Measurements from ENCODE around the gene LENG9. TPM values are rescaled to one million over a fixed set of nuclear protein-coding genes. Genes with fewer than 3 reads are reported as not detected.

LENG9 gene
- total and polyA plus RNA-seq, 2 of the 13 experiments (the other 11 are each of a cell fraction or from before 2014, with no cell fraction given): 0.75 to 2.9 TPM

GRCh38 chr19:54436031-54436523, 27.5 kb downstream of the LENG9 start (continued):
- no peak for TF ChIP-seq MAFK (conservative IDR thresholded peaks at IDR 0.05 in 1 of 2, IDR thresholded peaks at IDR 0.05 in 1 of 2; ENCODE audit: low read length in 2 of 2)
- peak; percentile 38; the same call in 1 of the 2 replicates for TF ChIP-seq POLR2G (IDR thresholded peaks at IDR 0.05; ENCODE audit: low read depth, low read length)
- no peak for TF ChIP-seq RCOR2 (CRISPR knock-in tag; IDR thresholded peaks at IDR 0.05)
- no peak for TF ChIP-seq KMT2A (CRISPR knock-in tag; IDR thresholded peaks at IDR 0.05)
- peak; percentile 59 for TF ChIP-seq AGO2 (optimal IDR thresholded peaks at IDR 0.05; ENCODE audit: low read depth, low read length)
- TF ChIP-seq POLR2A (IDR thresholded peaks at IDR 0.05; ENCODE audit: insufficient read depth in 1 of 2, low read depth in 2 of 2, low read length in 2 of 2): peak in 1 of 2 experiments; percentile 51; a peak in 1 of 4 replicates
- no peak for TF ChIP-seq ISX (CRISPR knock-in tag; conservative IDR thresholded peaks at IDR 0.05)
- TF ChIP-seq ZNF253 (CRISPR knock-in tag; IDR thresholded peaks at IDR 0.05; ENCODE audit: borderline replicate concordance): no peak
- TF ChIP-seq ZFP36L1 (CRISPR knock-in tag; IDR thresholded peaks at IDR 0.05): no peak
- no peak for TF ChIP-seq PRDM4 (CRISPR knock-in tag; IDR thresholded peaks at IDR 0.05; ENCODE audit: borderline replicate concordance)
- no peak for TF ChIP-seq CENPBD1 (CRISPR knock-in tag; IDR thresholded peaks at IDR 0.05; ENCODE audit: borderline replicate concordance, low read depth)
- TF ChIP-seq DNMT3B (CRISPR knock-in tag; conservative IDR thresholded peaks at IDR 0.05): no peak

Measured in HepG2 (cell line).